HepG2 (cell line): Measurements from ENCODE around the gene MMP25. TPM values are rescaled to one million over a fixed set of nuclear protein-coding genes. Genes with fewer than 3 reads are reported as not detected.
A peak's percentile ranks its signal among the peaks of the same experiment; 100 is the strongest.

Source experiments
- ARNTL ChIP-seq: sonication (generic); formaldehyde crosslinking; IDR thresholded peaks from 2 replicates; pipeline ENCODE4 v1.4.0; 2020; ENCODE audit warnings: mild to moderate bottlenecking, missing genetic modification reagents
- HDAC2 ChIP-seq: sonication (generic); formaldehyde crosslinking; IDR thresholded peaks from 2 replicates; pipeline ENCODE4 v1.4.0; 2020; ENCODE audit warnings: missing genetic modification reagents
- KLF12 ChIP-seq: sonication (generic); formaldehyde crosslinking; IDR thresholded peaks from 2 replicates; pipeline ENCODE4 v1.4.0; 2020; ENCODE audit warnings: missing genetic modification reagents, borderline replicate concordance
- MAFK ChIP-seq, 2 experiments: IDR thresholded peaks in 1 of 2; conservative IDR thresholded peaks in 1 of 2; 2 replicates each; pipeline ENCODE4 v1.6.1; 2011; ENCODE audit warnings: improper control_type of control experiment in 2 of 2, low read length in 2 of 2
- PAWR ChIP-seq: sonication (generic); formaldehyde crosslinking; IDR thresholded peaks from 2 replicates; pipeline ENCODE4 v1.4.0; 2020; ENCODE audit warnings: missing genetic modification reagents, mild to moderate bottlenecking, borderline replicate concordance
- SP4 ChIP-seq: sonication (generic); formaldehyde crosslinking; IDR thresholded peaks from 2 replicates; pipeline ENCODE4 v1.8.1; 2023; ENCODE audit warnings: mild to moderate bottlenecking, missing genetic modification reagents
- TOE1 ChIP-seq: sonication (generic); formaldehyde crosslinking; IDR thresholded peaks from 2 replicates; pipeline ENCODE4 v1.4.0; 2020; ENCODE audit warnings: mild to moderate bottlenecking, missing genetic modification reagents
- YY1 ChIP-seq: IDR thresholded peaks from 2 replicates; pipeline ENCODE4 v1.6.1; 2011; ENCODE audit warnings: low read length, low read depth, moderate library complexity, mild to moderate bottlenecking; ENCODE audit not compliant: insufficient read depth, insufficient replicate concordance
- ZBTB33 ChIP-seq: sonication (generic); formaldehyde crosslinking; IDR thresholded peaks from 2 replicates; pipeline ENCODE4 v1.4.0; 2020; ENCODE audit warnings: missing genetic modification reagents
- ZFX ChIP-seq: sonication (generic); formaldehyde crosslinking; IDR thresholded peaks from 2 replicates; pipeline ENCODE4 v1.4.0; 2020; ENCODE audit warnings: mild to moderate bottlenecking, low read depth, missing genetic modification reagents, moderate library complexity
- ZNF350 ChIP-seq: sonication (generic); formaldehyde crosslinking; IDR thresholded peaks from 2 replicates; pipeline ENCODE4 v1.4.0; 2020; ENCODE audit warnings: mild to moderate bottlenecking, low read depth, missing genetic modification reagents, borderline replicate concordance
- ZNF546 ChIP-seq: sonication (generic); formaldehyde crosslinking; conservative IDR thresholded peaks from 2 replicates; pipeline ENCODE4 v1.8.1; 2023; ENCODE audit warnings: mild to moderate bottlenecking, missing genetic modification reagents
- ZSCAN22 ChIP-seq: sonication (generic); formaldehyde crosslinking; IDR thresholded peaks from 2 replicates; pipeline ENCODE4 v1.4.0; 2020; ENCODE audit warnings: mild to moderate bottlenecking, missing genetic modification reagents
- polyA plus RNA-seq, 8 experiments: library from polyadenylated mRNA; depleted of rRNA in 3 of 8; stranded (reverse) in 7 of 8; unstranded in 1 of 8; fragments of >200 nt; fragmentation: Illumina TruSeq in 4 of 8; extraction: Trizol in 4 of 8; gene quantifications; 2 replicates each; pipeline versions ENCODE4 v1.2.1 to v1.2.3, GENCODE V29; 2011 to 2016; ENCODE audit warnings: low read depth in 4 of 8, missing spikeins in 1 of 8, mixed read lengths in 1 of 8; ENCODE audit not compliant: insufficient read depth in 1 of 8
- total RNA-seq, 5 experiments: library from RNA; depleted of rRNA; stranded (reverse); fragments of >200 nt; fragmentation: Illumina TruSeq; extraction: Trizol; gene quantifications; 2 replicates each; pipeline ENCODE4 v1.2.3, GENCODE V29; 2016; ENCODE audit warnings: low read depth in 1 of 5
- TF ChIP-seq, protein P1 (sequence below): sonication (generic); formaldehyde crosslinking; IDR thresholded peaks from 2 replicates; pipeline ENCODE4 v1.4.0; 2020; ENCODE audit warnings: low read depth, missing genetic modification reagents
- TF ChIP-seq, protein P2 (sequence below): sonication (generic); formaldehyde crosslinking; IDR thresholded peaks from 2 replicates; pipeline ENCODE4 v1.5.0; 2020; ENCODE audit warnings: mild to moderate bottlenecking, missing genetic modification reagents, borderline replicate concordance
- TF ChIP-seq, protein P3 (sequence below): sonication (generic); formaldehyde crosslinking; IDR thresholded peaks from 2 replicates; pipeline ENCODE4 v1.8.1; 2023; ENCODE audit warnings: mild to moderate bottlenecking, missing genetic modification reagents

Gene MMP25
- total and polyA plus RNA-seq, 2 of the 13 experiments (the other 11 are each of a cell fraction or from before 2014, with no cell fraction given) = 0.04 to 0.08 TPM

DNA sequence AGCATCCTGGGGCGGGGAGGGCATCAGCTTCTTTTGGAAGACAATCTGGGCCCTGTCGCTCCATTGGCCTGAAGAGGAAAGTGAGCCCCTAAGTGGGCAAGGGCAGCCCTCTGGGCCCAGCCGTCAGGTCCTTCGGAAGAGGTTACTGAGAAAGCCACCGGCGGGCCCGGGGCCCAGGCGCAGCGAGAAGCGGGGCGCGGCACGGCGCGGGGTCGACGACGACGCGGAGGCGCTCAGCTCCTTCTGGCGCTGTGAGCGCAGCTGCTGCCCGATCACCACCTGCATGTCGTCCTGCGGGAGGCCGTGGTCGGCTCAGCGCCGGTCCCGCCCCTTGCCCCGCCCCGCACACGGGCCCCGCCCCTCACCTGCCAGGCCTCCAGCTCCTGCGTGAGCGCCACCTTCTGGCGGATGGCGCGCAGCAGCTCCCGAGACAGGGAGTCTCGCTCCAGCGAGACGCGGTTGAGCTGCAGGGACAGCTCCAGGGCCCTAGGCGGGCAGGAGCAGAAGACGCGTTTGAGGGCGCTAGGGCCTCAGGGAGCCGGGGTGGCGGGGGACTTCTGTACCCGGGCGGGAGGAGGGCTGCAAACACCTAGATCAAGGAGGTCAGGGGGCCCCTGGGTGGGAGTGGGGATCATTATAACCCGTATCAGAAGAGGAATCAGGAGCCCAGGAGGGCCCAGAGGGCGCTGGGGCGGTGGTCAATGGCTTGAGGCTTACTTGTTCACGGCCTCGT lies 18.2 kb upstream of the MMP25 start (continued):
- TF ChIP-seq, protein P1, sequence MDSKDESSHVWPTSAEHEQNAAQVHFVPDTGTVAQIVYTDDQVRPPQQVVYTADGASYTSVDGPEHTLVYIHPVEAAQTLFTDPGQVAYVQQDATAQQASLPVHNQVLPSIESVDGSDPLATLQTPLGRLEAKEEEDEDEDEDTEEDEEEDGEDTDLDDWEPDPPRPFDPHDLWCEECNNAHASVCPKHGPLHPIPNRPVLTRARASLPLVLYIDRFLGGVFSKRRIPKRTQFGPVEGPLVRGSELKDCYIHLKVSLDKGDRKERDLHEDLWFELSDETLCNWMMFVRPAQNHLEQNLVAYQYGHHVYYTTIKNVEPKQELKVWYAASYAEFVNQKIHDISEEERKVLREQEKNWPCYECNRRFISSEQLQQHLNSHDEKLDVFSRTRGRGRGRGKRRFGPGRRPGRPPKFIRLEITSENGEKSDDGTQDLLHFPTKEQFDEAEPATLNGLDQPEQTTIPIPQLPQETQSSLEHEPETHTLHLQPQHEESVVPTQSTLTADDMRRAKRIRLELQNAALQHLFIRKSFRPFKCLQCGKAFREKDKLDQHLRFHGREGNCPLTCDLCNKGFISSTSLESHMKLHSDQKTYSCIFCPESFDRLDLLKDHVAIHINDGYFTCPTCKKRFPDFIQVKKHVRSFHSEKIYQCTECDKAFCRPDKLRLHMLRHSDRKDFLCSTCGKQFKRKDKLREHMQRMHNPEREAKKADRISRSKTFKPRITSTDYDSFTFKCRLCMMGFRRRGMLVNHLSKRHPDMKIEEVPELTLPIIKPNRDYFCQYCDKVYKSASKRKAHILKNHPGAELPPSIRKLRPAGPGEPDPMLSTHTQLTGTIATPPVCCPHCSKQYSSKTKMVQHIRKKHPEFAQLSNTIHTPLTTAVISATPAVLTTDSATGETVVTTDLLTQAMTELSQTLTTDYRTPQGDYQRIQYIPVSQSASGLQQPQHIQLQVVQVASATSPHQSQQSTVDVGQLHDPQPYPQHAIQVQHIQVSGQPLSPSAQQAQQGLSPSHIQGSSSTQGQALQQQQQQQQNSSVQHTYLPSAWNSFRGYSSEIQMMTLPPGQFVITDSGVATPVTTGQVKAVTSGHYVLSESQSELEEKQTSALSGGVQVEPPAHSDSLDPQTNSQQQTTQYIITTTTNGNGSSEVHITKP (CRISPR knock-in tag) = no peak
- TF ChIP-seq, protein P2, sequence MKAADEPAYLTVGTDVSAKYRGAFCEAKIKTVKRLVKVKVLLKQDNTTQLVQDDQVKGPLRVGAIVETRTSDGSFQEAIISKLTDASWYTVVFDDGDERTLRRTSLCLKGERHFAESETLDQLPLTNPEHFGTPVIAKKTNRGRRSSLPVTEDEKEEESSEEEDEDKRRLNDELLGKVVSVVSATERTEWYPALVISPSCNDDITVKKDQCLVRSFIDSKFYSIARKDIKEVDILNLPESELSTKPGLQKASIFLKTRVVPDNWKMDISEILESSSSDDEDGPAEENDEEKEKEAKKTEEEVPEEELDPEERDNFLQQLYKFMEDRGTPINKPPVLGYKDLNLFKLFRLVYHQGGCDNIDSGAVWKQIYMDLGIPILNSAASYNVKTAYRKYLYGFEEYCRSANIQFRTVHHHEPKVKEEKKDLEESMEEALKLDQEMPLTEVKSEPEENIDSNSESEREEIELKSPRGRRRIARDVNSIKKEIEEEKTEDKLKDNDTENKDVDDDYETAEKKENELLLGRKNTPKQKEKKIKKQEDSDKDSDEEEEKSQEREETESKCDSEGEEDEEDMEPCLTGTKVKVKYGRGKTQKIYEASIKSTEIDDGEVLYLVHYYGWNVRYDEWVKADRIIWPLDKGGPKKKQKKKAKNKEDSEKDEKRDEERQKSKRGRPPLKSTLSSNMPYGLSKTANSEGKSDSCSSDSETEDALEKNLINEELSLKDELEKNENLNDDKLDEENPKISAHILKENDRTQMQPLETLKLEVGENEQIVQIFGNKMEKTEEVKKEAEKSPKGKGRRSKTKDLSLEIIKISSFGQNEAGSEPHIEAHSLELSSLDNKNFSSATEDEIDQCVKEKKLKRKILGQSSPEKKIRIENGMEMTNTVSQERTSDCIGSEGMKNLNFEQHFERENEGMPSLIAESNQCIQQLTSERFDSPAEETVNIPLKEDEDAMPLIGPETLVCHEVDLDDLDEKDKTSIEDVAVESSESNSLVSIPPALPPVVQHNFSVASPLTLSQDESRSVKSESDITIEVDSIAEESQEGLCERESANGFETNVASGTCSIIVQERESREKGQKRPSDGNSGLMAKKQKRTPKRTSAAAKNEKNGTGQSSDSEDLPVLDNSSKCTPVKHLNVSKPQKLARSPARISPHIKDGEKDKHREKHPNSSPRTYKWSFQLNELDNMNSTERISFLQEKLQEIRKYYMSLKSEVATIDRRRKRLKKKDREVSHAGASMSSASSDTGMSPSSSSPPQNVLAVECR (CRISPR knock-in tag) = peak; percentile 63; the same call in 1 of the 2 replicates
- TF ChIP-seq HDAC2 (CRISPR knock-in tag) = 0 out of 2 replicates have a peak, but pooled peaks have one; percentile 31
- no peak for TF ChIP-seq MAFK (conservative IDR thresholded peaks at IDR 0.05 in 1 of 2, IDR thresholded peaks at IDR 0.05 in 1 of 2; ENCODE audit: low read length in 2 of 2)
- TF ChIP-seq, protein P3, sequence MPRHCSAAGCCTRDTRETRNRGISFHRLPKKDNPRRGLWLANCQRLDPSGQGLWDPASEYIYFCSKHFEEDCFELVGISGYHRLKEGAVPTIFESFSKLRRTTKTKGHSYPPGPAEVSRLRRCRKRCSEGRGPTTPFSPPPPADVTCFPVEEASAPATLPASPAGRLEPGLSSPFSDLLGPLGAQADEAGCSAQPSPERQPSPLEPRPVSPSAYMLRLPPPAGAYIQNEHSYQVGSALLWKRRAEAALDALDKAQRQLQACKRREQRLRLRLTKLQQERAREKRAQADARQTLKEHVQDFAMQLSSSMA (CRISPR knock-in tag) = 0 out of 2 replicates have a peak, but pooled peaks have one; percentile 28
- TF ChIP-seq ZFX (CRISPR knock-in tag) = peak; percentile 53; the same call in 1 of the 2 replicates
- peak; percentile 78; the same call in 1 of the 2 replicates for TF ChIP-seq SP4
- 0 out of 2 replicates have a peak, but pooled peaks have one; percentile 36 for TF ChIP-seq ZNF350
- TF ChIP-seq YY1 = peak; percentile 54
- no peak for TF ChIP-seq PAWR
- TF ChIP-seq ARNTL (CRISPR knock-in tag) = no peak
- 0 out of 2 replicates have a peak, but pooled peaks have one; percentile 38 for TF ChIP-seq KLF12 (CRISPR knock-in tag)
- no peak for TF ChIP-seq ZNF546 (CRISPR knock-in tag)
- TF ChIP-seq TOE1 (CRISPR knock-in tag) = no peak
- no peak for TF ChIP-seq ZSCAN22 (CRISPR knock-in tag)
- TF ChIP-seq ZBTB33 (CRISPR knock-in tag) = peak; percentile 36; the same call in 1 of the 2 replicates
